ENCODE data around the gene KRTAP1-5.

DNA sequence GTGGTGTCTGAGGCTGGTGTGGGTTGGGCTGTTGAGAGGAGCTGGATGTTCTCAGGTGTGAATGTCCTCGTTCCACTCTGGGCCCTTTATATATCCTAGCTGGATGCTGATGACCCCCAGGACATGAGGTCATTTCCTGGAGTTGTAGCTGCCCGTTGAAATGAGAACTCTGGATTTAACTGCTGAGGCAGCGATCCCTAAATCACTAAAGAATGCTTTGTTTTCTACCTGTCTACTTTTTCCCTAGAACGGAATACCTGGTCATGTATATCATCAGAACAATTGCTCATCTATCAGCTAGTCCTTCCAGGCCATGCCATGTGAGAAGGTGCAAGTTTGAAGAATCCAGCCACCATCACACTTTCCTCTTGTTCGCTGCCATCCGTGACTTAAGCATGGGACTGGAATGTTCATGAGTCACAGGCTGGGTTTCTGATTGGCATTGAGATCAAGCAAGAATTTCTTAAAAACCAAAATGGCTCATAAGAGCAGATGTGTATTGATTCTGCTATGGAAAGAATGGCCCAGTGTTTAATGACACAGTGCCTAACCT is 33.1 kb upstream of the KRTAP1-5 start, which contains the start of gene KRTAP2-3:
- TF ChIP-seq, protein P1, sequence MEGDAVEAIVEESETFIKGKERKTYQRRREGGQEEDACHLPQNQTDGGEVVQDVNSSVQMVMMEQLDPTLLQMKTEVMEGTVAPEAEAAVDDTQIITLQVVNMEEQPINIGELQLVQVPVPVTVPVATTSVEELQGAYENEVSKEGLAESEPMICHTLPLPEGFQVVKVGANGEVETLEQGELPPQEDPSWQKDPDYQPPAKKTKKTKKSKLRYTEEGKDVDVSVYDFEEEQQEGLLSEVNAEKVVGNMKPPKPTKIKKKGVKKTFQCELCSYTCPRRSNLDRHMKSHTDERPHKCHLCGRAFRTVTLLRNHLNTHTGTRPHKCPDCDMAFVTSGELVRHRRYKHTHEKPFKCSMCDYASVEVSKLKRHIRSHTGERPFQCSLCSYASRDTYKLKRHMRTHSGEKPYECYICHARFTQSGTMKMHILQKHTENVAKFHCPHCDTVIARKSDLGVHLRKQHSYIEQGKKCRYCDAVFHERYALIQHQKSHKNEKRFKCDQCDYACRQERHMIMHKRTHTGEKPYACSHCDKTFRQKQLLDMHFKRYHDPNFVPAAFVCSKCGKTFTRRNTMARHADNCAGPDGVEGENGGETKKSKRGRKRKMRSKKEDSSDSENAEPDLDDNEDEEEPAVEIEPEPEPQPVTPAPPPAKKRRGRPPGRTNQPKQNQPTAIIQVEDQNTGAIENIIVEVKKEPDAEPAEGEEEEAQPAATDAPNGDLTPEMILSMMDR (conservative IDR thresholded peaks at IDR 0.05; ENCODE audit: low read depth in 2 of 2), result no peak
- TF ChIP-seq EZH2 (IDR thresholded peaks at IDR 0.05; ENCODE audit: low read depth, unreplicated experiment) (no peak), EZH2phosphoT487 (IDR thresholded peaks at IDR 0.05; ENCODE audit: unreplicated experiment) (no peak), CREB1 (CRISPR knock-in tag; IDR thresholded peaks at IDR 0.05; ENCODE audit: low read depth) (no peak), ZNF331 (CRISPR knock-in tag; IDR thresholded peaks at IDR 0.05; ENCODE audit: low read depth) (no peak), POLR2AphosphoS5 (IDR thresholded peaks at IDR 0.05; ENCODE audit: low read depth) (no peak), JUNB (IDR thresholded peaks at IDR 0.05; ENCODE audit: unreplicated experiment) (no peak), ZNF114 (CRISPR knock-in tag; IDR thresholded peaks at IDR 0.05) (no peak)
- TF ChIP-seq, protein P2, sequence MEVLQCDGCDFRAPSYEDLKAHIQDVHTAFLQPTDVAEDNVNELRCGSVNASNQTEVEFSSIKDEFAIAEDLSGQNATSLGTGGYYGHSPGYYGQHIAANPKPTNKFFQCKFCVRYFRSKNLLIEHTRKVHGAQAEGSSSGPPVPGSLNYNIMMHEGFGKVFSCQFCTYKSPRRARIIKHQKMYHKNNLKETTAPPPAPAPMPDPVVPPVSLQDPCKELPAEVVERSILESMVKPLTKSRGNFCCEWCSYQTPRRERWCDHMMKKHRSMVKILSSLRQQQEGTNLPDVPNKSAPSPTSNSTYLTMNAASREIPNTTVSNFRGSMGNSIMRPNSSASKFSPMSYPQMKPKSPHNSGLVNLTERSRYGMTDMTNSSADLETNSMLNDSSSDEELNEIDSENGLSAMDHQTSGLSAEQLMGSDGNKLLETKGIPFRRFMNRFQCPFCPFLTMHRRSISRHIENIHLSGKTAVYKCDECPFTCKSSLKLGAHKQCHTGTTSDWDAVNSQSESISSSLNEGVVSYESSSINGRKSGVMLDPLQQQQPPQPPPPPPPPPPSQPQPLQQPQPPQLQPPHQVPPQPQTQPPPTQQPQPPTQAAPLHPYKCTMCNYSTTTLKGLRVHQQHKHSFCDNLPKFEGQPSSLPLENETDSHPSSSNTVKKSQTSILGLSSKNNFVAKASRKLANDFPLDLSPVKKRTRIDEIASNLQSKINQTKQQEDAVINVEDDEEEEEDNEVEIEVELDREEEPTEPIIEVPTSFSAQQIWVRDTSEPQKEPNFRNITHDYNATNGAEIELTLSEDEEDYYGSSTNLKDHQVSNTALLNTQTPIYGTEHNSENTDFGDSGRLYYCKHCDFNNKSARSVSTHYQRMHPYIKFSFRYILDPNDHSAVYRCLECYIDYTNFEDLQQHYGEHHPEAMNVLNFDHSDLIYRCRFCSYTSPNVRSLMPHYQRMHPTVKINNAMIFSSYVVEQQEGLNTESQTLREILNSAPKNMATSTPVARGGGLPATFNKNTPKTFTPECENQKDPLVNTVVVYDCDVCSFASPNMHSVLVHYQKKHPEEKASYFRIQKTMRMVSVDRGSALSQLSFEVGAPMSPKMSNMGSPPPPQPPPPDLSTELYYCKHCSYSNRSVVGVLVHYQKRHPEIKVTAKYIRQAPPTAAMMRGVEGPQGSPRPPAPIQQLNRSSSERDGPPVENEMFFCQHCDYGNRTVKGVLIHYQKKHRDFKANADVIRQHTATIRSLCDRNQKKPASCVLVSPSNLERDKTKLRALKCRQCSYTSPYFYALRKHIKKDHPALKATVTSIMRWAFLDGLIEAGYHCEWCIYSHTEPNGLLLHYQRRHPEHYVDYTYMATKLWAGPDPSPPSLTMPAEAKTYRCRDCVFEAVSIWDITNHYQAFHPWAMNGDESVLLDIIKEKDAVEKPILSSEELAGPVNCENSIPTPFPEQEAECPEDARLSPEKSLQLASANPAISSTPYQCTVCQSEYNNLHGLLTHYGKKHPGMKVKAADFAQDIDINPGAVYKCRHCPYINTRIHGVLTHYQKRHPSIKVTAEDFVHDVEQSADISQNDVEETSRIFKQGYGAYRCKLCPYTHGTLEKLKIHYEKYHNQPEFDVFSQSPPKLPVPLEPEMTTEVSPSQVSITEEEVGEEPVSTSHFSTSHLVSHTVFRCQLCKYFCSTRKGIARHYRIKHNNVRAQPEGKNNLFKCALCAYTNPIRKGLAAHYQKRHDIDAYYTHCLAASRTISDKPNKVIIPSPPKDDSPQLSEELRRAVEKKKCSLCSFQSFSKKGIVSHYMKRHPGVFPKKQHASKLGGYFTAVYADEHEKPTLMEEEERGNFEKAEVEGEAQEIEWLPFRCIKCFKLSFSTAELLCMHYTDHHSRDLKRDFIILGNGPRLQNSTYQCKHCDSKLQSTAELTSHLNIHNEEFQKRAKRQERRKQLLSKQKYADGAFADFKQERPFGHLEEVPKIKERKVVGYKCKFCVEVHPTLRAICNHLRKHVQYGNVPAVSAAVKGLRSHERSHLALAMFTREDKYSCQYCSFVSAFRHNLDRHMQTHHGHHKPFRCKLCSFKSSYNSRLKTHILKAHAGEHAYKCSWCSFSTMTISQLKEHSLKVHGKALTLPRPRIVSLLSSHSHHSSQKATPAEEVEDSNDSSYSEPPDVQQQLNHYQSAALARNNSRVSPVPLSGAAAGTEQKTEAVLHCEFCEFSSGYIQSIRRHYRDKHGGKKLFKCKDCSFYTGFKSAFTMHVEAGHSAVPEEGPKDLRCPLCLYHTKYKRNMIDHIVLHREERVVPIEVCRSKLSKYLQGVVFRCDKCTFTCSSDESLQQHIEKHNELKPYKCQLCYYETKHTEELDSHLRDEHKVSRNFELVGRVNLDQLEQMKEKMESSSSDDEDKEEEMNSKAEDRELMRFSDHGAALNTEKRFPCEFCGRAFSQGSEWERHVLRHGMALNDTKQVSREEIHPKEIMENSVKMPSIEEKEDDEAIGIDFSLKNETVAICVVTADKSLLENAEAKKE (CRISPR knock-in tag; IDR thresholded peaks at IDR 0.05), result no peak
- TF ChIP-seq, protein P3, sequence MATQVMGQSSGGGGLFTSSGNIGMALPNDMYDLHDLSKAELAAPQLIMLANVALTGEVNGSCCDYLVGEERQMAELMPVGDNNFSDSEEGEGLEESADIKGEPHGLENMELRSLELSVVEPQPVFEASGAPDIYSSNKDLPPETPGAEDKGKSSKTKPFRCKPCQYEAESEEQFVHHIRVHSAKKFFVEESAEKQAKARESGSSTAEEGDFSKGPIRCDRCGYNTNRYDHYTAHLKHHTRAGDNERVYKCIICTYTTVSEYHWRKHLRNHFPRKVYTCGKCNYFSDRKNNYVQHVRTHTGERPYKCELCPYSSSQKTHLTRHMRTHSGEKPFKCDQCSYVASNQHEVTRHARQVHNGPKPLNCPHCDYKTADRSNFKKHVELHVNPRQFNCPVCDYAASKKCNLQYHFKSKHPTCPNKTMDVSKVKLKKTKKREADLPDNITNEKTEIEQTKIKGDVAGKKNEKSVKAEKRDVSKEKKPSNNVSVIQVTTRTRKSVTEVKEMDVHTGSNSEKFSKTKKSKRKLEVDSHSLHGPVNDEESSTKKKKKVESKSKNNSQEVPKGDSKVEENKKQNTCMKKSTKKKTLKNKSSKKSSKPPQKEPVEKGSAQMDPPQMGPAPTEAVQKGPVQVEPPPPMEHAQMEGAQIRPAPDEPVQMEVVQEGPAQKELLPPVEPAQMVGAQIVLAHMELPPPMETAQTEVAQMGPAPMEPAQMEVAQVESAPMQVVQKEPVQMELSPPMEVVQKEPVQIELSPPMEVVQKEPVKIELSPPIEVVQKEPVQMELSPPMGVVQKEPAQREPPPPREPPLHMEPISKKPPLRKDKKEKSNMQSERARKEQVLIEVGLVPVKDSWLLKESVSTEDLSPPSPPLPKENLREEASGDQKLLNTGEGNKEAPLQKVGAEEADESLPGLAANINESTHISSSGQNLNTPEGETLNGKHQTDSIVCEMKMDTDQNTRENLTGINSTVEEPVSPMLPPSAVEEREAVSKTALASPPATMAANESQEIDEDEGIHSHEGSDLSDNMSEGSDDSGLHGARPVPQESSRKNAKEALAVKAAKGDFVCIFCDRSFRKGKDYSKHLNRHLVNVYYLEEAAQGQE (IDR thresholded peaks at IDR 0.05; ENCODE audit: unreplicated experiment), result no peak
- TF ChIP-seq, protein P4, sequence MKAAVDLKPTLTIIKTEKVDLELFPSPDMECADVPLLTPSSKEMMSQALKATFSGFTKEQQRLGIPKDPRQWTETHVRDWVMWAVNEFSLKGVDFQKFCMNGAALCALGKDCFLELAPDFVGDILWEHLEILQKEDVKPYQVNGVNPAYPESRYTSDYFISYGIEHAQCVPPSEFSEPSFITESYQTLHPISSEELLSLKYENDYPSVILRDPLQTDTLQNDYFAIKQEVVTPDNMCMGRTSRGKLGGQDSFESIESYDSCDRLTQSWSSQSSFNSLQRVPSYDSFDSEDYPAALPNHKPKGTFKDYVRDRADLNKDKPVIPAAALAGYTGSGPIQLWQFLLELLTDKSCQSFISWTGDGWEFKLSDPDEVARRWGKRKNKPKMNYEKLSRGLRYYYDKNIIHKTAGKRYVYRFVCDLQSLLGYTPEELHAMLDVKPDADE (IDR thresholded peaks at IDR 0.05), result no peak

All from GM23338 (cell line).